ENCODE measurements around the gene CD14. TPM values are rescaled to one million over a fixed set of nuclear protein-coding genes. Genes with fewer than 3 reads are reported as not detected.

Gene CD14
- total RNA-seq, result 10 to 100 TPM; 22.9 to 56.5 TPM

- 14% methylated on average over 16 of the region's 16 CpGs for WGBS
Observed at GRCh38 chr5:140633021-140633471, at the start of gene CD14. Gene CD14 (minus strand): TSS chr5:140633175. CDS start chr5:140633071, 104 bp downstream.

DNA sequence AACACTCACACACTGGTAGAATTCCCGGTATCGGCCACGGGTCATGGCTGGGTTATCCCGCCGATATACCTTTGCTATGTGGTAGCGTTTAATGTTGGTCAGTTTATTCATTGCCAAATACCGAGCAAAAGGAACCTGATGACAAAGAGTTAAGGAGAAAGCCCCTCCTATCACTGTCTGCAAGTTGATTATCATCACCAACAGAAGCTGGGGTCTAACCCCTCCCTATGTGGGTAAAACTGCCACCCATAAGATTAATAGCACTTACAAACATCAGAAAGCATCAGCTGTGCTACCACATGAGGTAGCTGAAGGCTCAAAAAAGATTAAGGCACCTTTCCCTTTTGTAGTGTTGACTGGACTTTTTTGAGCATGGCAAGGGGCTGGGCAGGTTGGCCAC, 46.0 kb upstream of the CD14 start:
- Histone ChIP-seq H3K27me3 (replicated peaks; ENCODE audit: insufficient read depth) (no peaks in the 10 kb centered on the region), H3K4me1 (replicated peaks) (no peaks in the 10 kb centered on the region), H3K9me3 (no peaks in the 10 kb centered on the region), H3K27ac (no peak overlapping the region), H3K4me3 (no peak overlapping the region), H3K36me3 (peaks cover 0 to 18% of the 10 kb centered on the region in 2 donors)
- 97% methylated on average over 7 of the region's 7 CpGs for WGBS
- no peak for DNase-seq (ENCODE audit: low spot score)
- intact Hi-C loops (cut with DNase I), result no loop called here
- TF ChIP-seq, protein P1, sequence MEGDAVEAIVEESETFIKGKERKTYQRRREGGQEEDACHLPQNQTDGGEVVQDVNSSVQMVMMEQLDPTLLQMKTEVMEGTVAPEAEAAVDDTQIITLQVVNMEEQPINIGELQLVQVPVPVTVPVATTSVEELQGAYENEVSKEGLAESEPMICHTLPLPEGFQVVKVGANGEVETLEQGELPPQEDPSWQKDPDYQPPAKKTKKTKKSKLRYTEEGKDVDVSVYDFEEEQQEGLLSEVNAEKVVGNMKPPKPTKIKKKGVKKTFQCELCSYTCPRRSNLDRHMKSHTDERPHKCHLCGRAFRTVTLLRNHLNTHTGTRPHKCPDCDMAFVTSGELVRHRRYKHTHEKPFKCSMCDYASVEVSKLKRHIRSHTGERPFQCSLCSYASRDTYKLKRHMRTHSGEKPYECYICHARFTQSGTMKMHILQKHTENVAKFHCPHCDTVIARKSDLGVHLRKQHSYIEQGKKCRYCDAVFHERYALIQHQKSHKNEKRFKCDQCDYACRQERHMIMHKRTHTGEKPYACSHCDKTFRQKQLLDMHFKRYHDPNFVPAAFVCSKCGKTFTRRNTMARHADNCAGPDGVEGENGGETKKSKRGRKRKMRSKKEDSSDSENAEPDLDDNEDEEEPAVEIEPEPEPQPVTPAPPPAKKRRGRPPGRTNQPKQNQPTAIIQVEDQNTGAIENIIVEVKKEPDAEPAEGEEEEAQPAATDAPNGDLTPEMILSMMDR (IDR thresholded peaks at IDR 0.05), result no peak
- no peak for TF ChIP-seq POLR2A (IDR thresholded peaks at IDR 0.05)
- no peak for TF ChIP-seq POLR2AphosphoS5 (IDR thresholded peaks at IDR 0.05)

More at GRCh38 chr5:140633021-140633471, at the start of gene CD14:
- H3K27me3 ChIP-seq (replicated peaks; ENCODE audit: insufficient read depth), result no peaks in the 10 kb centered on the region
- peak; percentile 29 for DNase-seq (ENCODE audit: low spot score)
- H3K4me1 ChIP-seq (replicated peaks), result no peaks in the 10 kb centered on the region
- no peak for TF ChIP-seq POLR2AphosphoS5 (IDR thresholded peaks at IDR 0.05)
- no peak for TF ChIP-seq POLR2A (IDR thresholded peaks at IDR 0.05)
- TF ChIP-seq, protein P1 (IDR thresholded peaks at IDR 0.05), result peak in 1 of 4 experiments; percentile 4
- H3K9me3 ChIP-seq, result no peaks in the 10 kb centered on the region
- intact Hi-C loops (cut with DNase I), result loop anchor here (10.0 kb wide), 1 partner anchor 258 kb away; no protein-coding TSS in a partner anchor
- H3K27ac ChIP-seq, result peak within 1 kb of the TSS; percentile 55 to 61
- peak within 1 kb of the TSS; percentile 38 to 43 for H3K4me3 ChIP-seq
- no peaks in the 10 kb centered on the region for H3K36me3 ChIP-seq

- no peaks in the 10 kb centered on the region for H3K9me3 ChIP-seq
- H3K4me1 ChIP-seq (replicated peaks), result no peaks in the 10 kb centered on the region
- no peaks in the 10 kb centered on the region for H3K27me3 ChIP-seq (replicated peaks; ENCODE audit: insufficient read depth)
- whole genome bisulfite sequencing, result 98% methylated on average over 3 of the region's 3 CpGs
- no peak overlapping the region for H3K27ac ChIP-seq
- TF ChIP-seq, protein P1 (IDR thresholded peaks at IDR 0.05), result no peak
- no peak for TF ChIP-seq POLR2AphosphoS5 (IDR thresholded peaks at IDR 0.05)
- no peak for TF ChIP-seq POLR2A (IDR thresholded peaks at IDR 0.05)
- intact Hi-C loops (cut with DNase I), result no loop called here
- H3K36me3 ChIP-seq, result peaks cover 0 to 18% of the 10 kb centered on the region in 2 donors
- DNase-seq (ENCODE audit: low spot score), result no peak
- no peak overlapping the region for H3K4me3 ChIP-seq
Observed at GRCh38 chr5:140677947-140678346, 45.0 kb upstream of the CD14 start.

DNA sequence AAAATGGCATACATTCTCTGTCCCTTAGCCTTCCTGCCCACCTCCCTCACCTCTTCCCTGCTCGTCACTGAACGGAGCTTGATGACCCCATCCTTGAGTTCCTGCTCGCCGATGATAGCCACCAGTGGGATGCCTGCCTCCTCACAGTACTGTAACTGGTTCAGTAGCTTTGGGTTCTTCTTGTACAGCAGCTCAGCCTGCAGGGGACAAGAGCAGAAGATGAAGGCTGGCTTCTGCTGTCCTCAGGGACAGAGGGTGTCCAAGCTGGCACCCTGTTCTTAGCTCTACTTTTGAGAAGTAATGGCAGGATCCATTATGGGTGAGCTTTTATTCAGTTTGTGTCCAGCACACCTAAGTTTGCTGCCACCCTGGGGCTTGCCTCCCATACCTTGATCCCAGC, 41.7 kb upstream of the CD14 start:
- H3K27me3 ChIP-seq (replicated peaks; ENCODE audit: insufficient read depth), result no peaks in the 10 kb centered on the region
- no peak overlapping the region for H3K4me3 ChIP-seq
- TF ChIP-seq, protein P1 (IDR thresholded peaks at IDR 0.05), result no peak
- TF ChIP-seq POLR2AphosphoS5 (IDR thresholded peaks at IDR 0.05) (no peak), POLR2A (IDR thresholded peaks at IDR 0.05) (no peak)
- 91% methylated on average over 4 of the region's 4 CpGs for WGBS
- H3K9me3 ChIP-seq, result no peaks in the 10 kb centered on the region
- DNase-seq (ENCODE audit: low spot score), result no peak
- no peak overlapping the region for H3K27ac ChIP-seq
- intact Hi-C loops (cut with DNase I), result no loop called here
- H3K4me1 ChIP-seq (replicated peaks), result no peaks in the 10 kb centered on the region
- peaks cover 0 to 22% of the 10 kb centered on the region in 2 donors for H3K36me3 ChIP-seq

DNA sequence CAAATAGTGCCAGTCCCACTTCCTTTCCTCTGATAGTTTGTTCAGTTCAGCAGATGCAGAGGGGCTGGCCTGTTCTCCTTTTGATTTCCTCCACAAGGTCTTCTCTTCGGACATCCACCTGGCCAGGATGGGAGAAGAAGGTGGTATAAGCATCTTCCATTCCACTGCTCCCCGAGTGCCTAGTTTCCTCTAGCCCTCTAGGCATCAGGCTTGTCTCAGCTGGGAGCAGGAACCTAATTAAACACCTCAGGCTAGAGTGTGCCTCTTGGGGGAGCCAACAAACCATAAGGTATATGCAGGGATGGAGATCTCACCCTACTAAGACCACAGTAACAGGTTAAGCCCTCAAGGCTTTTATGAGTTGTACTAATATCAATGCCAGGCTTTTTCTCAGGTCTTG, 41.2 kb upstream of the CD14 start:
- Histone ChIP-seq H3K4me1 (replicated peaks) (no peaks in the 10 kb centered on the region), H3K27ac (no peak overlapping the region), H3K36me3 (peaks cover 0 to 22% of the 10 kb centered on the region in 2 donors), H3K9me3 (no peaks in the 10 kb centered on the region), H3K27me3 (replicated peaks; ENCODE audit: insufficient read depth) (no peaks in the 10 kb centered on the region), H3K4me3 (no peak overlapping the region)
- 77% methylated on average over 2 of the region's 2 CpGs for WGBS
- no peak for DNase-seq (ENCODE audit: low spot score)
- intact Hi-C loops (cut with DNase I), result no loop called here
- TF ChIP-seq, protein P1 (IDR thresholded peaks at IDR 0.05), result no peak
- TF ChIP-seq POLR2A (IDR thresholded peaks at IDR 0.05) (no peak), POLR2AphosphoS5 (IDR thresholded peaks at IDR 0.05) (no peak)
